ENCODE results near the gene PAQR3.
"Not testable (repeated sequence)": the region's sequence is repeated elsewhere in the genome, so short reads cannot be mapped to it uniquely, and the experiment has no call there.

PAQR3 gene

GRCh38 chr4:78930016-78930629 is 9.1 kb downstream of the PAQR3 start:
- Histone ChIP-seq H3K27ac (no peak overlapping the region), H3K4me3 (no peak overlapping the region)

- Histone ChIP-seq H3K4me3 (no peak overlapping the region), H3K27ac (no peak overlapping the region)
Observed at GRCh38 chr4:78928835-78929234, 10.4 kb downstream of the PAQR3 start.

- Histone ChIP-seq H3K27ac (no peak overlapping the region), H3K4me3 (no peak overlapping the region)
Observed at GRCh38 chr4:78926826-78927225, 12.4 kb downstream of the PAQR3 start.

- Histone ChIP-seq H3K27ac (no peak overlapping the region), H3K4me3 (no peak overlapping the region)
Observed at GRCh38 chr4:78923464-78924312, 15.6 kb downstream of the PAQR3 start.

- no peak overlapping the region for H3K27ac ChIP-seq
- H3K4me3 ChIP-seq, result no peak overlapping the region
Observed at GRCh38 chr4:78922207-78922606, 17.0 kb downstream of the PAQR3 start.

GRCh38 chr4:78910612-78911011 is 28.6 kb downstream of the PAQR3 start:
- Histone ChIP-seq H3K27ac (no peak overlapping the region), H3K4me3 (no peak overlapping the region)

- H3K27ac ChIP-seq, H3K4me3 ChIP-seq: not testable (repeated sequence)
Observed at GRCh38 chr4:78908974-78909373, 30.3 kb downstream of the PAQR3 start.

- no peak overlapping the region for H3K4me3 ChIP-seq
- H3K27ac ChIP-seq, result no peak overlapping the region
Observed at GRCh38 chr4:78907638-78908037, 31.6 kb downstream of the PAQR3 start.

GRCh38 chr4:78904143-78904542 is 35.1 kb downstream of the PAQR3 start:
- no peak overlapping the region for H3K27ac ChIP-seq
- no peak overlapping the region for H3K4me3 ChIP-seq

- H3K4me3 ChIP-seq, result no peak overlapping the region
- H3K27ac ChIP-seq, result no peak overlapping the region
Observed at GRCh38 chr4:78902298-78902697, 36.9 kb downstream of the PAQR3 start.

- Histone ChIP-seq H3K4me3 (no peak overlapping the region), H3K27ac (no peak overlapping the region)
Observed at GRCh38 chr4:78901882-78902281, 37.4 kb downstream of the PAQR3 start.

- no peak overlapping the region for H3K27ac ChIP-seq
- H3K4me3 ChIP-seq, result no peak overlapping the region
Observed at GRCh38 chr4:78899302-78899701, 39.9 kb downstream of the PAQR3 start.

- Histone ChIP-seq H3K27ac (no peak overlapping the region), H3K4me3 (no peak overlapping the region)
Observed at GRCh38 chr4:78889955-78890354, 49.3 kb downstream of the PAQR3 start.

GRCh38 chr4:78885598-78885997 is 53.6 kb downstream of the PAQR3 start:
- Histone ChIP-seq H3K4me3 (no peak overlapping the region), H3K27ac (no peak overlapping the region)

- H3K27ac ChIP-seq, result no peak overlapping the region
Observed at GRCh38 chr4:78880874-78881492, 58.3 kb downstream of the PAQR3 start.

GRCh38 chr4:78878031-78878430 is 61.2 kb downstream of the PAQR3 start:
- no peak overlapping the region for H3K4me3 ChIP-seq
- H3K27ac ChIP-seq, result no peak overlapping the region

More at GRCh38 chr4:78880874-78881492, 58.3 kb downstream of the PAQR3 start:
- H3K4me3 ChIP-seq, result no peak overlapping the region

GRCh38 chr4:78876568-78877320 is 62.5 kb downstream of the PAQR3 start:
- H3K27ac ChIP-seq, result no peak overlapping the region
- no peak overlapping the region for H3K4me3 ChIP-seq

- H3K27ac ChIP-seq, result no peak overlapping the region
Observed at GRCh38 chr4:78870056-78870455, 69.2 kb downstream of the PAQR3 start.

GRCh38 chr4:78868712-78869111 is 70.5 kb downstream of the PAQR3 start:
- not testable (repeated sequence) for H3K4me3 ChIP-seq, H3K27ac ChIP-seq

More at GRCh38 chr4:78870056-78870455, 69.2 kb downstream of the PAQR3 start:
- H3K4me3 ChIP-seq, result no peak overlapping the region

GRCh38 chr4:78865451-78865850 is 73.8 kb downstream of the PAQR3 start:
- H3K4me3 ChIP-seq, result no peak overlapping the region
- no peak overlapping the region for H3K27ac ChIP-seq
